ENCODE results near the gene PAPLN.

PAPLN gene

DNA sequence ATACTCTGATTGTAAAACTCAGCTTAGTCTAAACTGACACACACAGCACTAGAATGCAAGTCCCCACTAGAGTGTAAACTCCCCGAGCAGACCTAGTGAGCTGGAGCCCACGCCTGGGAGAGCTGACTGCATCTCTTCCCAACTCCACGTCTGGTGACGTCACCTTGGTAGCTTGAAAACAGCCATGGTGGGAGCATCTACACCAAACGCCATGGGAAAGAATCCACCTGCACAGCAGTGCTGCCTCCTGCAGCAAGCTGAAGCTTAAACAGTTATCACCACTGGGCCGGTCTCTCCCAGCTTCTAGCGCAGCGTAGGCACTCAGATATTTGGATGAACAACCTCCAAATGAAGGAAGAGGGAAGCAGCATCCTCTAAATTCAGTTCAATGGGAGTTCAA is 4.3 kb upstream of the PAPLN start:
- DNase-seq: no peak

- no peak for DNase-seq
These were observed 3.7 kb upstream of the PAPLN start for GRCh38 chr14:73233564-73233963.

- no peak for DNase-seq
These were observed 3.3 kb upstream of the PAPLN start for GRCh38 chr14:73234029-73234428.

DNA sequence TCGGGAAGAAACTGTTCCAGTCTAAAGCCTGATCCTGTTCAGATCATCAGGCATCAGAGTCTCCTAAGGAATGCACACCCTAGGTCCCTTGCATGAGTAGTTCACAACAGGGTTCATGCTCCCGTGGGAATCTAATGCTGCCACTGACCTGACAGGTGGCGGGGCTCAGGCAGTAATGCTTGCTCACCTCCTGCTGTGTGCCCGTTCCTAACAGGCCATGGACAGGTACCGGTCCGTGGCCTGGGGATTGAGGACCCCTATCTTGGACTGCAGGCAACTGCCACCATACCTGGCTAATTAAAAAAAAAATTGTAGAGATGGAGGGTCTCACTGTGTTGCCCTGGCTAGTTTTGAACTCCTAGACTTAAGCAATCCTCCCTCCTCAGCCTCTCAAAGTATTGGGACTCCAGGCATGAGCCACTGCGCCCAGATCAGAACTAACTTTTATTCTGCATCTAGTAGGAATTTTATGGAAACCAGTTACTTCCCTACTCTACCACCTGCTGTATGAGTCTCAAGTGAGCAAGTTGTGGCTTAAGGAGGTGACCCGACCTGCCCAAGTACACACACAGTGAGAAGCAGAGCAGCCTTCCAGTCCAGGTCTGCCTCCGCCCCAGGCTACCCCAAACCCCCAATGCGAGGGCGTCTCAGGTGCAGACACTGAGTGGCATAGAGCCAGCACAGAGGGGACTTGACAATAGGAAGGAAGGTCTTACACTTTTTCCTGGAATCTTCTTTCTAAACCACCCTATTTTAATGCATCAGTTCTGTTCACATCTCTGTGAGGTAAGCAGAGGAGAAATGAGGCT is 2.5 kb upstream of the PAPLN start:
- DNase-seq: no peak

DNA sequence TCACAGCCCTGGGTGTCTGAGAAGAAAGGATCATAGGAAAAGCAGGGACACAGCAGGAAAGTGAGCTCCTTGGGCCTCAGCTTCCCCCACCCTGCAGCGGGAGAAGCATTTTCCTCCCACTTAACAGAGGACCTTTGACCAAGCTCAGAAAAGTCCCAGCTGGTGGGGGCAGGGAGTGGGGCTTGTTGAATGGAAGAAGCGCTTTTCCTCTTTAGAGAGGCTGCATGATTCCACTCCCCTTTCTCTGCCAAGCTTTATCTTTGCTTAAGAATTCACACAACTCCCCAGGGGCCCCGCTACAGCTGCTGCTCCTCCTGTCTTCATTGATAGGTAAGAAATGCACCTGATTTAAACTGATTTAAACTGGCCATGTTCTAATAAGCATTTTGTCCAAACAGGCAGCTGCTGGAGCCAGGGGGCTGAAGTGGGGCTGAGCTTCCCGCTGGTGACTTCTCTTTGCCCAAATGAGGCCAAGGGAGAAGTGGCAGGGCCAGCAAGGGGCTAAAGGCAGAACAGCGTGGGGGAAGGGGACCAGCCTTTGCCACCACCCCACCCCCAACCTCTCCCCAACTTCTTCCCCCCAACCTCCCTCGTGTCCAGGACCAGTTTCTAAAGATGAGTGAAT is 1.7 kb upstream of the PAPLN start:
- DNase-seq: no peak

DNA sequence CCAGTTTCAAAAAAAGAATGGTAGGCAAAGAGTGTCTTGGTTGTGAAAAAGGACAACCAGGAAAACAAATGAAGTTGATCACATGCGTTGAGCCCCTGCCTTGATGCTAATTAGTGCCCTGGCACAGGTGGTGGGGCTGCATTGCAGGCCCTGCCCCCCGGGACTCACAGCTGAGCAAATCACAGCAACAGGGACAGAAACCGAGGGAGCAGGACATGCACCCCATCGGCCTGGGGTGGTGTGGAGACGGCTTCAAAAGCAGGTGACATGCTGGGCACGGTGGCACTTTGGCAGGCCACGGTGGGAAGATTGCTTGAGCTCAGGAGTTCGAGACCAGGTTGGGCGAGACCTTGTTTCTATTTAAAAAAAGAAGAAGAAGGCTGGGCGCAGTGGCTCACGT is 1.1 kb upstream of the PAPLN start:
- DNase-seq: no peak

GRCh38 chr14:73236752-73237218 is 521 bp upstream of the PAPLN start:
- DNase-seq: no peak

- no peak for DNase-seq
These were observed 599 bp downstream of the PAPLN start for GRCh38 chr14:73237786-73238423.

DNA sequence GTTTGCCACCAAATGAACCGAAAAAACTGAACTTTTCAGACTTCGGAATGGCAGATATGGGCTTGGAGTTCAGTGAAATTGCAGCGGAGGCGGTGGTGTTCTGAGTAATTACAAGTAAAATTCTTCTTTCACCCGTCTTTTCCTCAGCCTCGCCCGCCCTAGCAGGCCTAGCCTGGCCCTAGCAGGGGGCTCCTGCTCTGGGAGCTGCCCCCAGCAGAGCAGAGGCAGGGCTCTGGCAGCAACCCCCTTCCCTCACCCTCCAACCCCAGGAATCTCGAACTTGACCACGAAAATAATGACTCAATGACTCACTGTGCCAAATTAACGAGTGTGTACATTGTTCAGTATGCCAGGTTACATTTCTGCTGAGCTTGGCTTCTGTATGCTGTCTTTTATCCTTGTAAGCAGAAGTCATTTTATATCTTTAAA is 1.1 kb downstream of the PAPLN start:
- DNase-seq: no peak

DNA sequence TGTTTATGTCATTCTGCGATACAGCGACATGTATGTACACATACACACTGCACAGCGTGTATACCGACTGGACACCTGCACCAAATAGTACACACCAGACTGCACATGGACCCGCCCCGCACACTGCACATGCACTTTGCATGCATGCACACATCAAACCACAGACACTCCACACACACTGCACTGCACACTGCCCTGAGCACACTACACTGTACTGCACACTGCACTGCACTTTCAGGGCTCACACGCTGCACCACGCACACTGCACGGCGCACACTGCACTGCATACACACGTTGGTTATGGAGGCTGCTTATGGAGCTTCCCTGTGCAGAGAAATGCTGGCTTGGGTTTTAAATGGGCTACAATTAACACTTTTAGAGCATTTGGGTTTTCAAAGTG is 1.6 kb downstream of the PAPLN start:
- no peak for DNase-seq

DNA sequence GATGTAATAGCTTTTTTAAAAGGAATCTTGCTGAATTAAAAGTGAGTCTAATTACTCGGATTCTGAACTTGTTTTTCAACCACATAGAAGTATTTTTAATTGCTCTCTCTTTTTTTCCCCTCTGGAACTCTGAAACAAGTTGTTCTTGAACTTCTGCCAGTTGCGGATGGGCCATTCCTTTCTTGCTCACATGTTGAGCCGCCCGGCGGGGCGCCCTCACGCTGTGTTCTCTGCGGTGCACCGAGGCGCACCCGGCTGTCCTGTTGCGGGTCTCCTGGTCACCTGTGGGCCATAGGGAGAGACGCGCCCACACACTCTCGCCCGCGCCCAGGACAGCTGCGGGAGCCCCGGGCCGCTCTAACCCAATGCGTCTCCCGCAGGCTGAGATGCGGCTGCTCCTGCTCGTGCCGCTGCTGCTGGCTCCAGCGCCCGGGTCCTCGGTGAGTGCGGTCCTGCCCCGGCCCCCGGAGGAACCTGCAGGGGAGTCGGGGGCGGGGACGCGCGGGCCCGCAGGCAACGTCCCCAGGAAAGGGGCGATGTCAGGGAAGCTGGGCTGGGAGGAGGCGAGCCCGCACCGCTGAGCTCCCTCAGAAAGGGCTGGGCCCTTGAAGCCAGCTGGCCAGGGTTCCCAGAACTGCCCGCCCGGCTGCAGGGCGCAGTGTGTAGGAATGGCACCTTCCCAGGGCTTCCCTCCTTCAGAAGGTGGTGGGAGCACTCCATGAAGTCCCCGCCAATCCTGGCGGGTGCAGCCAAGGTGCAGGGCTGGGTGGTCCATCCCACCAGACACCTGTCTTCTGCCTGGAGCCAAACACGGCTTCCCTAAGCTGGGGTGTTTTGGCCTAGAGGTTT is 2.3 kb downstream of the PAPLN start:
- DNase-seq: no peak

- no peak for DNase-seq
These were observed 3.6 kb downstream of the PAPLN start for GRCh38 chr14:73240816-73241480.

- DNase-seq: no peak
These were observed 4.3 kb downstream of the PAPLN start for GRCh38 chr14:73241481-73242165.

DNA sequence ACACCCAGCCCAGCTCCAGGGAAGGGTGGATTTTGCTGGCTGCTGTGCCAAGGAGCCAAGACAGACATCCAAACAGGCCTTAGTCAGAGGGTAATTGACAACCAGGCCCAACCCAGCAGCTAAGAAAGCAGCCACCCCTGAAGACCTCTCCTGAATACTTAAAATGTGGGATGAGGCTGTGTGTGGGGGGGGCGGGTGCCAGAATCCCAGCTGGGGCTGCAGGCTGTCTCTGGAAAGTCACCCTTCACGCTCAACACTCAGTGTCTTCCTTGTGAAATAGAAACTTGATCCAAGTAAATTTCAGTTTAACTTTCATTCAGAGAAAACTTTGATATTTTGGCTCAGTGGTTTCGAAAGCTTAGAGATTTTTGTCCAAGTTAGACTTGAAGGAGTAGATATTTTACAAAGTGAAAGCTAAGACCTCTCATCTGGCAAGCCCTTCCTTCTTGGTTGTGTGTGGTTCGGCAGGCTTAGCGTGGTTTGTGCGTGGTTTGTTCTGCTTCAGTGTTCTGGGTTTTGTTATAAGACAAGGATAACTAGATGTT is 5.1 kb downstream of the PAPLN start:
- DNase-seq: no peak

GRCh38 chr14:73243341-73243740 is 6.0 kb downstream of the PAPLN start:
- no peak for DNase-seq

GRCh38 chr14:73243748-73244147 is 6.4 kb downstream of the PAPLN start:
- no peak for DNase-seq

DNA sequence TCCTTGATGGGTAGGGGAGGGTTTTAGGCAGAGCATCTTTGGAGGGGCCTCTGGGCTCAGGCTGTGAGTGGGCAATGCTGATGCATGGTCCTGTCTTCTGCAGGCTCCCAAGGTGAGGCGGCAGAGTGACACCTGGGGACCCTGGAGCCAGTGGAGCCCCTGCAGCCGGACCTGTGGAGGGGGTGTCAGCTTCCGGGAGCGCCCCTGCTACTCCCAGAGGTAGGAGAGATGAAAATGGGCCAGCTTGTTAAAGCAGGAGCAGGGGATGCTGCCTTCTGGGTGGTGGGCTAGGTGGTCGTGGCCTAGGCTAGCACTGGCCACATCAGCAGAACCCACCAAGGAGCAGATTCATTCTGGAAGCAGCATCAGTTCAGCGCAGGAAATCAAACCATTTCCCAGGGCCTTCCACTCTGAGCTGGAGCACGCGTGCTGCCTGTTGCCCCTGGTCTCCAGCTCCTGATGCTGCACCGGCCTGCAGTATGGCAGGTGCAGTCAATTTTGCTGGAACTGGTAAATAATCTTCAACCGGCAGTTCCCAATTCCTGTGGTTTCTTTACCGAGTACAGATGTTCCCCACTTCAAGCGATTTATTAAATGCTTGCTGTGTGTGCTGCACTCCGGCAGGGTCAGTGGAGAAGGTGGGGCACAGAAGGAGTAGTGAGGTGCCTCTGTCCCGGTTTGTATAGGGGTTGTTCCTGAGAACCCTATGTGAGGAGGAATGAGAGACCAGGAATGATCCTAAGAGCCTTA is 7.4 kb downstream of the PAPLN start:
- DNase-seq: no peak

DNA sequence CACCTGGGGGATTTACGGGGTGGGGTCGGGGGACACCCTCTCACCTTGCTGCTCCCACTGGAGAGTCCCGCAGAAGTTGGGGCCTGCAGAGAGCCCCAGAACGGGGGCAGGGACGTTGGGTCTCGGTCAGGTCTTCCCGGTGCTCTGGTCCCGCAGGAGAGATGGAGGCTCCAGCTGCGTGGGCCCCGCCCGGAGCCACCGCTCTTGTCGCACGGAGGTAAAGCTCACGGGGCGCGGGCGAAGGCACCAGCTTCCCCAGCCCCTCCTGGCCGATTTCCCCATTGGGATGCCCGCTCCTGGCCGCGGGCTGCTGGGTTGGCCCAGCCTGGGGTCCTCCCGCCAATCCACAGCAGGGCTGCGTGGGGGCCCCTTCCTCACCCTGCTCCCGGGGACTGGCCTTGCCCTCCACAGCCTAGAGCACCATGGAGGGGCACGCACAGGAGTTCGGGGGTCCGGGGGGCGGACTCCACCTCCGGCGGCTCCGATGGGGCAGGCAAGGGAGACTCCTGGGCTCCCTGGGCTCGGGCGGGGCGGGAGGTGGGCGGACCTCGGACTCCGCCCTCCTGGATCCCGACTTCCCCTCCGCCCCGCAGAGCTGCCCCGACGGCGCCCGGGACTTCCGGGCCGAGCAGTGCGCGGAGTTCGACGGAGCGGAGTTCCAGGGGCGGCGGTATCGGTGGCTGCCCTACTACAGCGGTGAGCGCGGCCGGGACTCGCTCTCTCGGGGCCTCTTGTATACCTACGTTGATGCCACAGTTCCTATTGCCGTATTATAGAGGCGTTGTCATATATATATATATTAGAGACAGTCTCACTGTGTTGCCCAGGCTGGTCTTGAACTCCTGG is 8.4 kb downstream of the PAPLN start:
- DNase-seq: peak; percentile 21 to 46

DNA sequence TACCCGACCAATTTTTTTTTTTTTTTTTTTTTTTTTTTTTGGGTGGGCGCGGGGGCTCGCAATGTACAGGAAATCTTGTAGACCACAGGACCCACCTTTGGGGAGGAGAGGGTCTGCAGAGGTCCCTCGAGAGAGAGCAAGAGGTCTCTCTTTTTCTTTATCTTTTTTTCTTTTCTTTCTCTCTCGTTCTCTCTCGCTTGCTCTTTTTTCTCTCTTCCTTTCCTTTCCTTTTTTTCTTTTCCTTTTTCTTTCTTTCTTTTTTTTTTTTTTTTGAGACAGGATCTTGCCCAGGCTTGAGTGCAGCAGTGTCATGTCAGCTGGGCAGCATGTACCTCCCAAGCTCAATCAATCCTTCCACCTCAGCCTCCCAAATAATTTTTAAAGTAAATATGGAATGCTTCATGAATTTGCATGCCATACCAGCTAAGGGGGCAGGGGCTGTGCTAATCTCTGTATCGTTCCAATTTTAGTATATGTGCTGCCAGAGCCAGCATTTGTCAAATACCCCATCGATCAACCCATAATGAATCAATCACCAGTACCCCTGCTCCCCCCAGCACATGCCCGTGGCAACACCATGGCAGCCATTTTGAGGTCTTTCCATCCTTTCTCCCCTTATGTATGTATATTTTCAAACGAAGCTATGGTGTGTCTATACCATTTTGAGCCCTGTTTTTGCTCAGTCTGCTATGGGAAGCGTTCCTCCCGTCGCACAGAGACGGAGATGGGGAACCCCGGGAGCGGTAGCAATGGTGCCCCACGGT is 9.3 kb downstream of the PAPLN start:
- no peak for DNase-seq

Measured in stimulated activated CD4-positive, alpha-beta T cell treated with anti-CD3 and anti-CD28 coated beads, Interleukin-4, amount 100 ng/mL, for 4 hours (primary cell).